Uterus (tissue), 4 donors: ENCODE data around the gene ANKRD11. TPM values are rescaled to one million over a fixed set of nuclear protein-coding genes. Genes with fewer than 3 reads are reported as not detected.

ENCODE experiments used
- DNase-seq, 2 donors: peaks; one replicate each; pipeline ENCODE4 v3.0.0-alpha.2; 2019 to 2020
- H3K27ac ChIP-seq, 2 donors: fragments of 200-600 bp; sonication (generic); 1 replicate in 1 of 2; 2 replicates in 1 of 2; pipeline ENCODE4 v1.5.1; 2016 to 2018
- H3K27me3 ChIP-seq, 2 donors: fragments of 200-600 bp; sonication (generic); one replicate each; pipeline ENCODE4 v1.5.1; 2018 to 2019; ENCODE audit warnings: control low read depth in 1 of 2
- H3K36me3 ChIP-seq, 2 donors: fragments of 200-600 bp; sonication (generic); one replicate each; pipeline ENCODE4 v1.5.1; 2019; ENCODE audit warnings: control low read depth in 1 of 2
- H3K4me1 ChIP-seq, 2 donors: fragments of 200-600 bp; sonication (generic); one replicate each; pipeline ENCODE4 v1.5.1; 2018 to 2019; ENCODE audit warnings: control low read depth in 1 of 2
- H3K4me3 ChIP-seq, 2 donors: fragments of 200-600 bp; sonication (generic); 1 replicate in 1 of 2; 2 replicates in 1 of 2; pipeline ENCODE4 v1.5.1; 2018 to 2019; ENCODE audit warnings: mild to moderate bottlenecking in 1 of 2
- H3K9me3 ChIP-seq, 2 donors: fragments of 200-600 bp; sonication (generic); one replicate each; pipeline ENCODE4 v1.5.1; 2019; ENCODE audit warnings: control low read depth in 1 of 2
- CTCF ChIP-seq, 4 experiments: fragments of 200-600 bp in 2 of 4; fragments of 450-650 bp in 2 of 4; sonication (generic) in 2 of 4; IDR thresholded peaks; one replicate each; pipeline ENCODE4 v1.5.1; 2016 to 2019; ENCODE audit warnings: antibody characterized with exemption in 4 of 4, mild to moderate bottlenecking in 2 of 4, moderate library complexity in 1 of 4
- POLR2A ChIP-seq, 2 donors: fragments of 450-650 bp; IDR thresholded peaks; one replicate each; pipeline ENCODE4 v1.6.1; 2016; ENCODE audit warnings: antibody characterized with exemption in 2 of 2, mild to moderate bottlenecking in 1 of 2, moderate library complexity in 1 of 2
- intact Hi-C: fragments of 100-400 bp; cut with DNase I; formaldehyde crosslinking; loops from one replicate; pipeline ENCODE4 v1.15.1; 2023; ENCODE audit warnings: low total_unique reads
- total RNA-seq, 4 donors: library from RNA; depleted of rRNA in 3 of 4; stranded (reverse); fragments of >200 nt in 3 of 4; gene quantifications; one replicate each; pipeline versions ENCODE4 v1.1.0 to v1.2.4, GENCODE V29; 2014 to 2023
- donor health status: DM: yes; HTN: yes; CAD: no.

Gene ANKRD11
- total RNA-seq, 4 donors from 2014 or later = 20.5 to 182 (median 45.5) TPM

GRCh38 chr16:89351645-89352044, 138.7 kb downstream of the ANKRD11 start:
- no peak overlapping the region for H3K4me3 ChIP-seq
- no peaks in the 10 kb centered on the region for H3K27me3 ChIP-seq
- DNase-seq = no peak
- intact Hi-C loops = no loop called here
- H3K4me1 ChIP-seq = peaks cover 0 to 6% of the 10 kb centered on the region in 2 donors
- TF ChIP-seq CTCF (IDR thresholded peaks at IDR 0.05) = no peak
- TF ChIP-seq POLR2A (IDR thresholded peaks at IDR 0.05) = no peak
- no peaks in the 10 kb centered on the region for H3K36me3 ChIP-seq
- H3K9me3 ChIP-seq = no peaks in the 10 kb centered on the region
- H3K27ac ChIP-seq = no peak overlapping the region

GRCh38 chr16:89350701-89351380, 139.5 kb downstream of the ANKRD11 start:
- H3K4me1 ChIP-seq = peaks cover 0 to 6% of the 10 kb centered on the region in 2 donors
- H3K4me3 ChIP-seq = no peak overlapping the region
- H3K27me3 ChIP-seq = no peaks in the 10 kb centered on the region
- no peak for DNase-seq
- no peaks in the 10 kb centered on the region for H3K36me3 ChIP-seq
- no peak overlapping the region for H3K27ac ChIP-seq
- intact Hi-C loops = no loop called here
- H3K9me3 ChIP-seq = no peaks in the 10 kb centered on the region
- no peak for TF ChIP-seq CTCF (IDR thresholded peaks at IDR 0.05)

- no peak for TF ChIP-seq CTCF (IDR thresholded peaks at IDR 0.05)
- TF ChIP-seq POLR2A (IDR thresholded peaks at IDR 0.05) = no peak
- H3K9me3 ChIP-seq = no peaks in the 10 kb centered on the region
- no peak overlapping the region for H3K4me3 ChIP-seq
- no peaks in the 10 kb centered on the region for H3K27me3 ChIP-seq
- peaks cover 0 to 6% of the 10 kb centered on the region in 2 donors for H3K4me1 ChIP-seq
- no peak for DNase-seq
- intact Hi-C loops = no loop called here
- H3K27ac ChIP-seq = no peak overlapping the region
- H3K36me3 ChIP-seq = no peaks in the 10 kb centered on the region
Measured at GRCh38 chr16:89349947-89350633, 140.3 kb downstream of the ANKRD11 start.

GRCh38 chr16:89347807-89348206, 142.6 kb downstream of the ANKRD11 start:
- DNase-seq = no peak

More at GRCh38 chr16:89347807-89348206, 142.6 kb downstream of the ANKRD11 start:
- Histone ChIP-seq H3K4me1 (peaks cover 0 to 22% of the 10 kb centered on the region in 2 donors), H3K4me3 (no peak overlapping the region), H3K27ac (no peak overlapping the region), H3K27me3 (no peaks in the 10 kb centered on the region), H3K9me3 (no peaks in the 10 kb centered on the region), H3K36me3 (no peaks in the 10 kb centered on the region)
- intact Hi-C loops = no loop called here
- TF ChIP-seq POLR2A (IDR thresholded peaks at IDR 0.05) = no peak
- no peak for TF ChIP-seq CTCF (IDR thresholded peaks at IDR 0.05)
